ENCODE results near the gene SLC22A17. TPM values are rescaled to one million over a fixed set of nuclear protein-coding genes. Genes with fewer than 3 reads are reported as not detected.

Gene SLC22A17
- total and polyA plus RNA-seq, 10 of the 15 experiments (the other 5 are each of a cell fraction or from before 2014, with no cell fraction given) = not detected

GRCh38 chr14:23401291-23401690 lies 48.6 kb upstream of the SLC22A17 start:
- H4K20me1 ChIP-seq (ENCODE audit: control insufficient read depth, insufficient read depth) = no peaks in the 10 kb centered on the region
- no peak for TF ChIP-seq ZNF622 (IDR thresholded peaks at IDR 0.05)
- TF ChIP-seq YBX1 (IDR thresholded peaks at IDR 0.05) = no peak
- TF ChIP-seq RELB (IDR thresholded peaks at IDR 0.05; ENCODE audit: low read depth) = no peak
- no peak for TF ChIP-seq NFXL1 (IDR thresholded peaks at IDR 0.05; ENCODE audit: borderline replicate concordance)
- no peak for TF ChIP-seq FOS (IDR thresholded peaks at IDR 0.05; ENCODE audit: borderline replicate concordance, extremely low read depth, insufficient read length)
- TF ChIP-seq GATAD2B (conservative IDR thresholded peaks at IDR 0.05; ENCODE audit: low read depth) = no peak
- TF ChIP-seq KDM1A (IDR thresholded peaks at IDR 0.05; ENCODE audit: borderline replicate concordance) = no peak
- no peak for TF ChIP-seq HCFC1 (IDR thresholded peaks at IDR 0.05; ENCODE audit: low read length)
- TF ChIP-seq EP300 (IDR thresholded peaks at IDR 0.05; ENCODE audit: borderline replicate concordance in 1 of 2, control insufficient read depth in 1 of 2, low read depth in 2 of 2, low read length in 2 of 2) = no peak
- no peak for TF ChIP-seq CREB1 (IDR thresholded peaks at IDR 0.05; ENCODE audit: low read depth)
- TF ChIP-seq PRDM15 (CRISPR knock-in tag; IDR thresholded peaks at IDR 0.05) = no peak
- no peak for TF ChIP-seq PAX5 (IDR thresholded peaks at IDR 0.05; ENCODE audit: borderline replicate concordance, low read depth, low read length)
- TF ChIP-seq SUZ12 (IDR thresholded peaks at IDR 0.05; ENCODE audit: unreplicated experiment) = no peak
- no peak for TF ChIP-seq RB1 (IDR thresholded peaks at IDR 0.05; ENCODE audit: borderline replicate concordance)
- no peak for TF ChIP-seq RFX5 (IDR thresholded peaks at IDR 0.05; ENCODE audit: low read depth, low read length)
- TF ChIP-seq HDGF (IDR thresholded peaks at IDR 0.05) = no peak
- no peak for TF ChIP-seq ATF2 (IDR thresholded peaks at IDR 0.05; ENCODE audit: low read length)
- no peak for TF ChIP-seq SUPT20H (IDR thresholded peaks at IDR 0.05; ENCODE audit: borderline replicate concordance, control insufficient read depth, low read depth, low read length)
- no peak overlapping the region for H3K4me3 ChIP-seq
- in situ Hi-C loops (cut with MboI) = no loop called here
- intact Hi-C loops (cut with micrococcal nuclease; ENCODE audit: unreplicated experiment) = no loop called here
- H3K9ac ChIP-seq (ENCODE audit: control insufficient read depth, insufficient read depth, low read length) = no peak overlapping the region
- H3K27ac ChIP-seq (ENCODE audit: control insufficient read depth, insufficient read depth) = no peak overlapping the region
- no peak overlapping the region for H2AFZ ChIP-seq (ENCODE audit: control insufficient read depth, low read depth, low read length)
- H3K79me2 ChIP-seq (ENCODE audit: control insufficient read depth, insufficient read depth, low read length) = no peaks in the 10 kb centered on the region
- RAD21 ChIA-PET (ENCODE audit: unreplicated experiment) = no interaction called here
- 19% methylated on average over 4 of the region's 4 CpGs for whole genome bisulfite sequencing (ENCODE audit: insufficient coverage, insufficient replicate concordance, low lambda C conversion rate, missing lambda C conversion rate)
- no peaks in the 10 kb centered on the region for H3K36me3 ChIP-seq (ENCODE audit: control insufficient read depth in 2 of 2, insufficient read depth in 2 of 2, low read length in 1 of 2)
- no peaks in the 10 kb centered on the region for H3K9me3 ChIP-seq (replicated peaks; ENCODE audit: control insufficient read depth, insufficient read depth, low read length)
- no peaks in the 10 kb centered on the region for H3K4me1 ChIP-seq (ENCODE audit: control insufficient read depth, insufficient read depth, low read length)
- ATAC-seq = no peak
- CTCF ChIA-PET = no interaction called here
- POLR2A ChIA-PET = no interaction called here
- SMC1A ChIA-PET (ENCODE audit: uncharacterized antibody, unreplicated experiment) = no interaction called here
- BruUV-seq (replicated peaks) = no TSS peak
- DNase-seq (ENCODE audit: low read depth, low spot score) = no peak
- H3K27me3 ChIP-seq (replicated peaks in 1 of 2; ENCODE audit: control insufficient read depth in 2 of 2, insufficient read depth in 2 of 2, low read length in 1 of 2) = no peaks in the 10 kb centered on the region; a peak in 3 of 4 replicates
- H3K4me2 ChIP-seq (ENCODE audit: control insufficient read depth, insufficient read depth) = no peak overlapping the region
- FAIRE-seq = no peak
